Dermis lymphatic vessel endothelial cell (primary cell): ENCODE results near the gene TUT7. TPM values are rescaled to one million over a fixed set of nuclear protein-coding genes. Genes with fewer than 3 reads are reported as not detected.

ENCODE experiments used
- total RNA-seq: library from RNA; depleted of rRNA; stranded (reverse); fragments of >200 nt; gene quantifications from 2 replicates; pipeline ENCODE4 v1.2.1, GENCODE V29; 2014

Gene TUT7
- 27.4 and 42.0 TPM in 2 replicates for total RNA-seq

GRCh38 chr9:86354011-86354817 is at the start of gene TUT7:
Gene TUT7 (minus strand): TSS chr9:86354410. CDS start chr9:86353199, 1,211 bp downstream.

GRCh38 chr9:86282077-86282978 is 71.9 kb downstream of the TUT7 start, which contains the start of gene ISCA1:
Gene ISCA1 (minus strand): TSS chr9:86282538. CDS start chr9:86282458, 80 bp downstream.

GRCh38 chr9:86259557-86259956 is 94.7 kb downstream of the TUT7 start, which contains the start of gene C9orf153:
Gene C9orf153 (minus strand): TSS chr9:86259657. CDS start chr9:86229603, 30,054 bp downstream.

Other genes with a start within 250 kb of the TUT7 start
- under 0.01 and 0.34 TPM in 2 replicates for gene C9orf153, start 94.8 kb downstream of the TUT7 start, total RNA-seq
- 33.1 and 39.7 TPM in 2 replicates for gene ISCA1, start 71.9 kb downstream of the TUT7 start, total RNA-seq